Testis (tissue), 3 donors: Measurements from ENCODE around the gene PLD1. TPM values are rescaled to one million over a fixed set of nuclear protein-coding genes. Genes with fewer than 3 reads are reported as not detected.

ENCODE experiments used
- DNase-seq: peaks from one replicate; pipeline ENCODE4 v3.0.0-alpha.2; 2019
- H3K27ac ChIP-seq, 2 donors: fragments of 200-600 bp; sonication (generic); one replicate each; pipeline ENCODE4 v1.5.1; 2019
- H3K27me3 ChIP-seq: fragments of 200-600 bp; sonication (generic); one replicate; pipeline ENCODE4 v1.5.1; 2019
- H3K36me3 ChIP-seq: fragments of 200-600 bp; sonication (generic); one replicate; pipeline ENCODE4 v1.5.1; 2017; ENCODE audit warnings: low read depth; ENCODE audit errors: missing control alignments
- H3K4me1 ChIP-seq: fragments of 200-600 bp; sonication (generic); one replicate; pipeline ENCODE4 v1.5.1; 2019
- H3K4me3 ChIP-seq, 2 donors: fragments of 200-600 bp; sonication (generic); one replicate each; pipeline ENCODE4 v1.5.1; 2017 to 2019
- H3K9me3 ChIP-seq: fragments of 200-600 bp; sonication (generic); one replicate; pipeline ENCODE4 v1.5.1; 2017
- POLR2A ChIP-seq: fragments of 450-650 bp; IDR thresholded peaks from one replicate; pipeline ENCODE4 v1.6.1; 2017; ENCODE audit warnings: antibody characterized with exemption, mild to moderate bottlenecking, moderate library complexity
- WGBS, 2 donors: methylation state at CpG; one replicate each; pipeline ENCODE4 v1.1.5; 2018; 5-methylcytosine and 5-hydroxymethylcytosine counted together
- intact Hi-C: fragments of 100-400 bp; cut with DNase I; formaldehyde crosslinking; loops from one replicate; pipeline ENCODE4 v1.15.1; 2023; ENCODE audit warnings: low total_unique reads
- polyA plus RNA-seq: library from polyadenylated mRNA; stranded (reverse); fragments of 350-450 nt; fragmentation: Illumina TruSeq; extraction: RNeasy Lipid Tissue Mini Kit (QIAGEN cat#74804); gene quantifications from one replicate; pipeline ENCODE4 v1.2.3, GENCODE V29; 2014; ENCODE audit warnings: low read depth, low replicate concordance; ENCODE audit not compliant: insufficient read depth
- total RNA-seq, 2 donors: library from RNA; depleted of rRNA; stranded (reverse); fragments of >200 nt; gene quantifications; one replicate each; pipeline ENCODE4 v1.2.3, GENCODE V29; 2016
- TF ChIP-seq, protein P1 (sequence below), 3 experiments: fragments of 450-650 bp in 2 of 3; fragments of 200-600 bp in 1 of 3; sonication (generic) in 1 of 3; IDR thresholded peaks; one replicate each; pipeline ENCODE4 v1.5.1; 2016 to 2019; ENCODE audit warnings: antibody characterized with exemption in 3 of 3, mild to moderate bottlenecking in 2 of 3, moderate library complexity in 1 of 3

PLD1 gene
- total and polyA plus RNA-seq, 3 donors from 2014 or later = 10.7 to 27.4 (median 19.1) TPM

DNA sequence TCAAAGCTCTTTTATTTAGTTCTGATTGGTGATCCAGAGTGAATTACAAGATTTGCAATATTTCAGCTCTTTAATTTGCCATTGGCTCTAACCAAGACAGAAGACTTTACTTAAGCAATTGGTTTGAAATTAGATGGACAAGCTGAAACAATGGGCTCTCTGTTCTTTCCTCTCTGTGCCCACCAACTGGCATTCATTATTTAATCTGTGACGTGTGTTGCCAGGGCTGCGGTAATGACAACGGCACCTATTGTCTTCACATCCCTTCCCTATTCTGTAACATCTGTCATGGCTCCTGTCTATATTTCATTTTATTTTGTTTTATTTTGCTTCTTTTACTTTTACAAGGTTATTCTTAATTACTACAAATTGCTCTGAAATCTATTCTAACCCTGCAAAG is 33.9 kb downstream of the PLD1 start:
- intact Hi-C loops = loop anchor here (10.0 kb wide), 1 partner anchor 122 kb away; no protein-coding TSS in a partner anchor
- no peak overlapping the region for H3K27ac ChIP-seq
- H3K27me3 ChIP-seq = no peaks in the 10 kb centered on the region
- peak; percentile 58 for DNase-seq
- 68 to 73% methylated on average over 3 of the region's 3 CpGs for WGBS, 2 donors
- no peaks in the 10 kb centered on the region for H3K9me3 ChIP-seq
- H3K36me3 ChIP-seq = no peaks in the 10 kb centered on the region
- no peak overlapping the region for H3K4me3 ChIP-seq
- no peak for TF ChIP-seq POLR2A
- TF ChIP-seq, protein P1, sequence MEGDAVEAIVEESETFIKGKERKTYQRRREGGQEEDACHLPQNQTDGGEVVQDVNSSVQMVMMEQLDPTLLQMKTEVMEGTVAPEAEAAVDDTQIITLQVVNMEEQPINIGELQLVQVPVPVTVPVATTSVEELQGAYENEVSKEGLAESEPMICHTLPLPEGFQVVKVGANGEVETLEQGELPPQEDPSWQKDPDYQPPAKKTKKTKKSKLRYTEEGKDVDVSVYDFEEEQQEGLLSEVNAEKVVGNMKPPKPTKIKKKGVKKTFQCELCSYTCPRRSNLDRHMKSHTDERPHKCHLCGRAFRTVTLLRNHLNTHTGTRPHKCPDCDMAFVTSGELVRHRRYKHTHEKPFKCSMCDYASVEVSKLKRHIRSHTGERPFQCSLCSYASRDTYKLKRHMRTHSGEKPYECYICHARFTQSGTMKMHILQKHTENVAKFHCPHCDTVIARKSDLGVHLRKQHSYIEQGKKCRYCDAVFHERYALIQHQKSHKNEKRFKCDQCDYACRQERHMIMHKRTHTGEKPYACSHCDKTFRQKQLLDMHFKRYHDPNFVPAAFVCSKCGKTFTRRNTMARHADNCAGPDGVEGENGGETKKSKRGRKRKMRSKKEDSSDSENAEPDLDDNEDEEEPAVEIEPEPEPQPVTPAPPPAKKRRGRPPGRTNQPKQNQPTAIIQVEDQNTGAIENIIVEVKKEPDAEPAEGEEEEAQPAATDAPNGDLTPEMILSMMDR (IDR thresholded peaks at IDR 0.05) = no peak
- no peaks in the 10 kb centered on the region for H3K4me1 ChIP-seq

DNA sequence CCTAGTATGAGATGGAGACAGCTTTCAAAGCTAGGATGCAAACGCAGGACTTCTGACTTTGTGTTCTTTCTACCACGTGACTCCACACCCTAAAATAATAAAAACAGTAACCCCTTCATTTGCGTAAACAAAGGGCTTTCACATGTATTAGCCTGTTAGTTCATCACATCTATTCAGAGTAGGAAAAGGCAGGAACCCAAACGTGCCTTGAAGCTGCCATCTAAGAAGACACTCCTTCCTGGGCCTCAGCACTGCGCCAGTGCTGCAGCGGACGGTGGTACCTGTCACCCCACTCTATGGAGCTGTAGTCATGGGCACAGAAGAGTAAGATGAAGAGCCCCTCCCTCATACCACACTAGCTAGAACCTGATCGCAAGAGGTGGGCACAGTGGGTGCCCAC is 34.3 kb downstream of the PLD1 start:
- Histone ChIP-seq H3K9me3 (no peaks in the 10 kb centered on the region), H3K4me3 (no peak overlapping the region), H3K27ac (no peak overlapping the region), H3K36me3 (no peaks in the 10 kb centered on the region), H3K27me3 (no peaks in the 10 kb centered on the region), H3K4me1 (no peaks in the 10 kb centered on the region)
- TF ChIP-seq POLR2A = no peak
- TF ChIP-seq, protein P1 (IDR thresholded peaks at IDR 0.05) = no peak
- DNase-seq = no peak
- intact Hi-C loops = loop anchor here (10.0 kb wide), 1 partner anchor 121 kb away; no protein-coding TSS in a partner anchor
- WGBS, 2 donors = 82 to 87% methylated on average over 8 of the region's 8 CpGs

DNA sequence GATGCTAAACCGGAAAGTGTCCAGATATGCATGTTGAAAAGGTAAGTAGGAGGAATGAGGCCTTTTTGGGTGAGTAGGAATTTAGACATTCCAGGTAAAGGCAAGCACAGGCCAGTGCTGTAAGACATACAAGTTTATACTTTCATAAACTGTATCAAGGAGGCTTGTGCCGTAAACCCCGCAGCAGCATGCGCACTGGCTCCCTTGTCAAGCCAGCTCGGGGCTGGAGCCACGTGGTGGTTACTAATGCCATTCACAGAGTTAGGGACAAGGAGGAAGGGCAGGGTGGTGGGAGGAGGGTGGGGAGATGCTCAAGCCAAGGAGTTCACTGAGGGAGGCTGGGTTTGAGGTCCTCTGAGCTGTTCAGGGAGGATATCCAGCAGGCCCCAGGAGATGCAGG is 35.8 kb downstream of the PLD1 start:
- no peak overlapping the region for H3K27ac ChIP-seq

DNA sequence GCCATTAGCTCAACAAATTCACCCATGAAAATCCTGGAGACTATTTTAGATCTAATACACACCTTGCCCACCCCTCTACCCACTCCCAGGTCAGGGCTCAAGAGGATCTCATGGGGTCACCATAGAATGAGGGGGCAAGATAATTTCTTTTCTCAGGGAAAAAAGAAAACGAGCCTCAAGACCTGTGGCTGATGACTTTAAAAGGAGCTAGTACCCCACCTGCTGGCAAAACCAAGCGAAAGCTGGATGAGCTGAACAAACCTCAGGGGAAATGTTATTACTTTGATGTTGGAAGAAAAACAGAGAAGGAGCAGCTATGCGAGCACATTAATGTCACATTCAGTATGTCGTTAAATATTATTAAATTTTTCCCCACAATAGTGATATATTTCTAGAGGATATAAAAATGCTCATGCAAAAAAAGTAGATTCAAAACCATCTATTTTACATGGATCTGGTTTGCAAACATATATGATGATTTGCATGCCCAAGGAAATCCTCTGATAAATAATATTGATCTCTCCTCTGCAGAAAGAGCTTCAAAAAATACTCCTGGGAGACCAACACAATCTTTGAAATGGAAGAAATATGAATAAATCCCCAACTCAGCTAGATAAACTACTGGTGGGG is 37.7 kb downstream of the PLD1 start:
- peaks cover 11% of the 10 kb centered on the region for H3K4me1 ChIP-seq

More for the DNA sequence above, 35.8 kb downstream of the PLD1 start:
- H3K9me3 ChIP-seq = no peaks in the 10 kb centered on the region
- intact Hi-C loops = loop anchor here (10.0 kb wide), 1 partner anchor 120 kb away; no protein-coding TSS in a partner anchor
- no peaks in the 10 kb centered on the region for H3K36me3 ChIP-seq
- H3K27me3 ChIP-seq = no peaks in the 10 kb centered on the region
- no peak overlapping the region for H3K4me3 ChIP-seq
- TF ChIP-seq, protein P1 (IDR thresholded peaks at IDR 0.05) = no peak
- no peak for TF ChIP-seq POLR2A
- no peaks in the 10 kb centered on the region for H3K4me1 ChIP-seq
- WGBS, 2 donors = 63 to 66% methylated on average over 6 of the region's 6 CpGs
- DNase-seq = no peak

More for the DNA sequence above, 37.7 kb downstream of the PLD1 start:
- no peaks in the 10 kb centered on the region for H3K27me3 ChIP-seq
- no peak overlapping the region for H3K4me3 ChIP-seq
- peak; percentile 82 for DNase-seq
- H3K27ac ChIP-seq = no peak overlapping the region
- intact Hi-C loops = loop anchor here (10.0 kb wide), 1 partner anchor 118 kb away; no protein-coding TSS in a partner anchor
- TF ChIP-seq, protein P1 (IDR thresholded peaks at IDR 0.05) = peak; percentile 52 to 68 (median 64)
- TF ChIP-seq POLR2A = no peak
- 13 to 28% methylated on average over 4 of the region's 4 CpGs for WGBS, 2 donors
- H3K36me3 ChIP-seq = no peaks in the 10 kb centered on the region
- no peaks in the 10 kb centered on the region for H3K9me3 ChIP-seq
